HEK293 (cell line): ENCODE measurements around the gene CACNG4.

Source experiments
- CTCF ChIP-seq: fragments of 450-650 bp; formaldehyde crosslinking; IDR thresholded peaks from 2 replicates; pipeline ENCODE4 v1.5.1; 2016; ENCODE audit warnings: missing biosample characterization, missing genetic modification characterization
- REST ChIP-seq: fragments of 450-650 bp; formaldehyde crosslinking; IDR thresholded peaks from 2 replicates; pipeline ENCODE4 v1.5.1; 2016; ENCODE audit warnings: missing biosample characterization, missing genetic modification characterization
- ZBTB1 ChIP-seq: fragments of 450-650 bp; formaldehyde crosslinking; IDR thresholded peaks from 2 replicates; pipeline ENCODE4 v1.5.1; 2016; ENCODE audit warnings: missing biosample characterization, missing genetic modification characterization
- ZBTB21 ChIP-seq: fragments of 450-650 bp; formaldehyde crosslinking; IDR thresholded peaks from 2 replicates; pipeline ENCODE4 v1.5.1; 2017; ENCODE audit warnings: missing biosample characterization, missing genetic modification characterization
- ZNF324 ChIP-seq: fragments of 450-650 bp; formaldehyde crosslinking; IDR thresholded peaks from 2 replicates; pipeline ENCODE4 v1.5.1; 2016; ENCODE audit warnings: missing biosample characterization, missing genetic modification characterization
- ZNF549 ChIP-seq: fragments of 450-650 bp; IDR thresholded peaks from 2 replicates; pipeline ENCODE4 v1.5.1; 2018; ENCODE audit warnings: missing biosample characterization, missing genetic modification characterization, mild to moderate bottlenecking, inconsistent platforms, moderate library complexity
- ZSCAN4 ChIP-seq: fragments of 450-650 bp; formaldehyde crosslinking; IDR thresholded peaks from 2 replicates; pipeline ENCODE4 v1.5.1; 2017; ENCODE audit warnings: missing biosample characterization, missing genetic modification characterization

GRCh38 chr17:67050471-67051154 is 86.1 kb downstream of the CACNG4 start:
- TF ChIP-seq CTCF (tag by site-specific recombination) (no peak), ZSCAN4 (no peak), ZNF549 (tag by site-specific recombination) (no peak), ZBTB21 (tag by site-specific recombination) (no peak), ZNF324 (no peak), ZBTB1 (tag by site-specific recombination) (no peak), REST (tag by site-specific recombination) (no peak)
